ENCODE measurements around the gene ARHGEF17. TPM values are rescaled to one million over a fixed set of nuclear protein-coding genes. Genes with fewer than 3 reads are reported as not detected.
A peak's percentile ranks its signal among the peaks of the same experiment; 100 is the strongest.

The ARHGEF17 gene
- total RNA-seq, 1 experiment from 2014 or later, result 77.9 TPM

DNA sequence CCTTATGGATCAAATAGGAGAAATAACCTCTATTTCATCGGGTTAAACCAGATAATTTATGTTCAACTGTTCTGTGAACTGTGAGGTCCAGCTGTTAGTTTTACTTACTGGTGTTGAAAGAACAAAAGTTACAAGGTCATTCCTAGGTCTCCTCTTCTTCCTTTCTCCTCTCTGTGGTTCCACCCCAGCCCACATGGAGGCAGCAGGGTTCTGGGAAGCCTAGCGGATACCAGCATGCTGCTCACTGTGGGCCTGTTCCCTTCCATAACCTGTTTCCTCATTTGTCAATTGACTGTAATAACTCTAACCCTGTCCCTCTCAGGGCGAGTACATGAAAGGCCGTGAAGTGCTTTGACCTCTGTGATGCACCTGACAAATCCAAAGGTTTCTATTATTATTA is 96.0 kb downstream of the ARHGEF17 start:
- Mint-ChIP-seq H3K27me3 (ENCODE audit: insufficient read depth, unreplicated experiment) (no peaks in the 10 kb centered on the region), H3K4me1 (ENCODE audit: low read depth, unreplicated experiment) (no peaks in the 10 kb centered on the region), H3K4me3 (ENCODE audit: unreplicated experiment) (no peak overlapping the region), H3K36me3 (ENCODE audit: insufficient read depth, unreplicated experiment) (peaks cover 27% of the 10 kb centered on the region), H3K9me3 (ENCODE audit: unreplicated experiment) (no peaks in the 10 kb centered on the region), H3K27ac (ENCODE audit: unreplicated experiment) (no peak overlapping the region)
- POLR2A ChIA-PET, result no interaction called here
- H3K27me3 ChIP-seq (replicated peaks; ENCODE audit: control insufficient read depth, insufficient read depth, low read length), result no peaks in the 10 kb centered on the region
- no peaks in the 10 kb centered on the region; the same call in 1 of the 2 replicates for H3K36me3 ChIP-seq (ENCODE audit: control insufficient read depth, insufficient read depth, low read length)
- CTCF ChIA-PET, result interaction anchor here (0.6 to 2.5 kb wide), 2 partner anchors 11 to 85 kb away, joined by 4 to 13 read pairs; no protein-coding TSS in a partner anchor
- no TSS peak for BruUV-seq (replicated peaks)
- H3K4me1 ChIP-seq, result no peaks in the 10 kb centered on the region
- TF ChIP-seq, protein P1, sequence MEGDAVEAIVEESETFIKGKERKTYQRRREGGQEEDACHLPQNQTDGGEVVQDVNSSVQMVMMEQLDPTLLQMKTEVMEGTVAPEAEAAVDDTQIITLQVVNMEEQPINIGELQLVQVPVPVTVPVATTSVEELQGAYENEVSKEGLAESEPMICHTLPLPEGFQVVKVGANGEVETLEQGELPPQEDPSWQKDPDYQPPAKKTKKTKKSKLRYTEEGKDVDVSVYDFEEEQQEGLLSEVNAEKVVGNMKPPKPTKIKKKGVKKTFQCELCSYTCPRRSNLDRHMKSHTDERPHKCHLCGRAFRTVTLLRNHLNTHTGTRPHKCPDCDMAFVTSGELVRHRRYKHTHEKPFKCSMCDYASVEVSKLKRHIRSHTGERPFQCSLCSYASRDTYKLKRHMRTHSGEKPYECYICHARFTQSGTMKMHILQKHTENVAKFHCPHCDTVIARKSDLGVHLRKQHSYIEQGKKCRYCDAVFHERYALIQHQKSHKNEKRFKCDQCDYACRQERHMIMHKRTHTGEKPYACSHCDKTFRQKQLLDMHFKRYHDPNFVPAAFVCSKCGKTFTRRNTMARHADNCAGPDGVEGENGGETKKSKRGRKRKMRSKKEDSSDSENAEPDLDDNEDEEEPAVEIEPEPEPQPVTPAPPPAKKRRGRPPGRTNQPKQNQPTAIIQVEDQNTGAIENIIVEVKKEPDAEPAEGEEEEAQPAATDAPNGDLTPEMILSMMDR (IDR thresholded peaks at IDR 0.05; ENCODE audit: insufficient read depth in 1 of 2, low read depth in 1 of 2, low read length in 1 of 2, severe bottlenecking in 1 of 2, unreplicated experiment in 1 of 2), result peak; percentile 71 to 93
- DNase-seq, result peak; percentile 81 to 85
- intact Hi-C loops (cut with micrococcal nuclease; ENCODE audit: unreplicated experiment), result loop anchor here (1.0 to 10.0 kb wide), 3 partner anchors 191 to 527 kb away; partner anchors contain the start of gene FAM168A
- no peaks in the 10 kb centered on the region for H3K9me3 ChIP-seq
- no peak overlapping the region for H3K4me3 ChIP-seq (ENCODE audit: low read depth, low read length)

DNA sequence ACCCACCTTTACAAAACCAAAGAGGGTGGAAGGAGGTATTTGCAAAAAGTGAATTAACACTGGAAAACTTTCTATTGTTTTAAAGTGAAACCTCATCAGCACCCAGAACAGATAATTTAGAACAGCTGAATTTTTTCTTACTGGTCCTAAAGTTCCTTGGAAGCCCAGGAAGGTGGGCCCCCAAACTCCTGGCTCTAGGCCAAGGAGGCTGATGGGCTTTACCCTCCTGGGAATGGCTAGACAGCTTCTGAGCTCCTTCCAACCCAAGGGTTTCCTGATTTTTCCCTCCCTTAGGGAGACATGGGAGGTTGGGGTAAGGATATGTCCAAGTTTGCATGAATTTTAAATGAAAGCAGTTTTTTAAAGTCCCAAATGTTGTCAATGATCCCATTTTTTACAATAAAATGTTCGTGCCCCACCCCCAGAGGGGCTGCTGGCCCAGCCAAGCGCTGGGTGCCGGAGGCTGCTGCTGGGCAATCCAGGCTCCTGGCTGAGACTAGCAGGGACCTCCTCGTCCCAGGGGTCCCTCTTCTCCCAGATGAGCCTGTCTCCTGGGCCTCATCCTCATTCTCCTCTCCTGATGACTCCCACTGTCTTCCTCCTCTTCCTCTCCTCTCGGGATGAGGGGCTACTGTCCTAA is 96.5 kb downstream of the ARHGEF17 start:
- Mint-ChIP-seq H3K27ac (ENCODE audit: unreplicated experiment) (no peak overlapping the region), H3K9me3 (ENCODE audit: unreplicated experiment) (no peaks in the 10 kb centered on the region), H3K36me3 (ENCODE audit: insufficient read depth, unreplicated experiment) (peaks cover 21% of the 10 kb centered on the region), H3K4me3 (ENCODE audit: unreplicated experiment) (no peak overlapping the region), H3K27me3 (ENCODE audit: insufficient read depth, unreplicated experiment) (no peaks in the 10 kb centered on the region), H3K4me1 (ENCODE audit: low read depth, unreplicated experiment) (no peaks in the 10 kb centered on the region)
- no TSS peak for BruUV-seq (replicated peaks)
- no peak overlapping the region for H3K4me3 ChIP-seq (ENCODE audit: low read depth, low read length)
- H3K9me3 ChIP-seq, result no peaks in the 10 kb centered on the region
- no peaks in the 10 kb centered on the region for H3K4me1 ChIP-seq
- CTCF ChIA-PET, result no interaction called here
- TF ChIP-seq, protein P1 (IDR thresholded peaks at IDR 0.05; ENCODE audit: insufficient read depth in 1 of 2, low read depth in 1 of 2, low read length in 1 of 2, severe bottlenecking in 1 of 2, unreplicated experiment in 1 of 2), result no peak
- no peak for DNase-seq
- POLR2A ChIA-PET, result no interaction called here
- H3K36me3 ChIP-seq (ENCODE audit: control insufficient read depth, insufficient read depth, low read length), result no peaks in the 10 kb centered on the region; the same call in 1 of the 2 replicates
- H3K27me3 ChIP-seq (replicated peaks; ENCODE audit: control insufficient read depth, insufficient read depth, low read length), result no peaks in the 10 kb centered on the region
- intact Hi-C loops (cut with micrococcal nuclease; ENCODE audit: unreplicated experiment), result loop anchor here (1.0 to 10.0 kb wide), 3 partner anchors 190 to 527 kb away; partner anchors contain the start of gene FAM168A

GRCh38 chr11:73405146-73405510 is 97.1 kb downstream of the ARHGEF17 start:
- Histone ChIP-seq H3K27me3 (replicated peaks; ENCODE audit: control insufficient read depth, insufficient read depth, low read length) (no peaks in the 10 kb centered on the region), H3K36me3 (ENCODE audit: control insufficient read depth, insufficient read depth, low read length) (no peaks in the 10 kb centered on the region; the same call in 1 of the 2 replicates), H3K4me1 (no peaks in the 10 kb centered on the region), H3K9me3 (no peaks in the 10 kb centered on the region), H3K4me3 (ENCODE audit: low read depth, low read length) (no peak overlapping the region)
- TF ChIP-seq, protein P1 (IDR thresholded peaks at IDR 0.05; ENCODE audit: insufficient read depth in 1 of 2, low read depth in 1 of 2, low read length in 1 of 2, severe bottlenecking in 1 of 2, unreplicated experiment in 1 of 2), result no peak
- H3K4me3 Mint-ChIP-seq (ENCODE audit: unreplicated experiment), result no peak overlapping the region
- intact Hi-C loops (cut with micrococcal nuclease; ENCODE audit: unreplicated experiment), result loop anchor here (2.0 to 10.0 kb wide), 2 partner anchors 190 to 256 kb away; partner anchors contain the start of gene FAM168A
- no peaks in the 10 kb centered on the region for H3K27me3 Mint-ChIP-seq (ENCODE audit: insufficient read depth, unreplicated experiment)
- no peaks in the 10 kb centered on the region for H3K9me3 Mint-ChIP-seq (ENCODE audit: unreplicated experiment)
- CTCF ChIA-PET, result no interaction called here
- peaks cover 20% of the 10 kb centered on the region for H3K36me3 Mint-ChIP-seq (ENCODE audit: insufficient read depth, unreplicated experiment)
- no peaks in the 10 kb centered on the region for H3K4me1 Mint-ChIP-seq (ENCODE audit: low read depth, unreplicated experiment)
- BruUV-seq (replicated peaks), result no TSS peak
- no peak overlapping the region for H3K27ac Mint-ChIP-seq (ENCODE audit: unreplicated experiment)
- no peak for DNase-seq
- POLR2A ChIA-PET, result no interaction called here

Measured in Caco-2 (cell line).